ENCODE measurements around the gene GAREM1.

Gene GAREM1

GRCh38 chr18:32422978-32423740, 47.5 kb downstream of the GAREM1 start:
- no peak for DNase-seq

DNA sequence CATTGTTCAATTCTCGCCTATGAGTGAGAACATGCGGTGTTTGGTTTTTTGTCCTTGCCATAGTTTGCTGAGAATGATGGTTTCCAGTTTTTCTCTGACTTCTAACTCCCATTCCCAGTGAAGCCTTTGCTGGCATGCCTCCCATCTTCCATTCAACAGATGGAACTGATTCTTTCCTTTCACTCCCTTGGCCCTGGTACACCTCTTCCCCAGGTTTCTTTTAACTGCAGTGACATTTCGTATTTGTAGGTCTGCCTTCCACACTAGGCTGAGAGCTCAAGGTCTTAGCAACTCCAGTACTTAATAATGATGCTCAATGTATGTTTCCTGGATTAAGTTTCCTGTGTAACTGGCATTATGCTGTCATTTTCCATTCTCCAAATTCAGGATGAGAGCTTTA, 48.5 kb downstream of the GAREM1 start:
- no peak for DNase-seq

DNA sequence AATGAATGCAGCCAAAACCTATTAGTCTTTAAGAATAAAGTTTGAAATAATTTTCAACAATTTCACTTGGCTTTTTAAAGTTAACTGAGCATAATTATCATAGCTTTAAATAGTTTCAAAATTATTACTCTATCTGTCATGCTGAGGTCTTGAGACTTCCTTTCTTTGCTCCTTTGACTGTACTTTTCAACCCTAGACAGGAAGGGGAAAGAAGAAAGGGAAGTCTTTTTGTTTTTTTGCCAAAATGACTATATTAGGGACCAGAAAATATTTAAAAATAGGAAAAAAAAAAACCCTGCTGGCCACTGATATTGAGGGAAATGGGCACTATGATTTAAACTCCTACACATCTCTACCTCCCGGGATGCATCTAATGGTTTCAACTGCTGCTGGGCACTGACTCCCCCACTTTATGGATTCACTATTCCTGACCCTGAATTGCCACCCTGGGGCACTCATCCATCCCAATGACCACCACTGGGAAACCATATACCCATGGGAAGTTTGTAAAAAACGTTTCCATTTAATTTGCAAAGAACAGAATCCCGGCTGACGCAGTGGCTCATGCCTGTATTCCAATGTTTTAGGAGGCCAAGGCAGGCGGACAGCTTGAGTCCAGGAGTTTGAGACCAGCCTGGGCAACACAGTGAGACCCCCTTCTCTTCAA, 50.5 kb downstream of the GAREM1 start:
- DNase-seq = peak; percentile 60

- DNase-seq = no peak
These were observed 52.5 kb downstream of the GAREM1 start for GRCh38 chr18:32418148-32418547.

GRCh38 chr18:32405588-32405987, 65.1 kb downstream of the GAREM1 start:
- DNase-seq = no peak

GRCh38 chr18:32401621-32402020, 69.1 kb downstream of the GAREM1 start:
- no peak for DNase-seq

DNA sequence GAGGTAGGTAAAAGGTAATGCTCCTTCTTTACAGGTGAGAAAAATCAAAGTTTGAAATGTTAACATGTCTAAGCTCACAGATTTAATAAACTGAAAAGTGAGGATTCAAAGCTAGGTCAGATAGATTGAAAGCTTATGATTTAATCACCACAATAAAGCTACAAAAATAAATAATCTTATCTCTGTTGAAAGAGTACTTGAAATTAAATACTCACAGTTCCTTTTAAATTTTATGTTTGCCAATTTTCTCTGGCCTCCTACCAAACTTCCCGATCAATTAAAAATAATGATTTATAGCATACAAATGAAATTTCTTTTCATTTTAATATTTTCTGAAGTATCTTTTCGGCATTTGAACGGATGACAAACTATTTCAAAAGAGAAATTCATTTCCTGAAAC, 77.3 kb downstream of the GAREM1 start:
- DNase-seq = no peak

DNA sequence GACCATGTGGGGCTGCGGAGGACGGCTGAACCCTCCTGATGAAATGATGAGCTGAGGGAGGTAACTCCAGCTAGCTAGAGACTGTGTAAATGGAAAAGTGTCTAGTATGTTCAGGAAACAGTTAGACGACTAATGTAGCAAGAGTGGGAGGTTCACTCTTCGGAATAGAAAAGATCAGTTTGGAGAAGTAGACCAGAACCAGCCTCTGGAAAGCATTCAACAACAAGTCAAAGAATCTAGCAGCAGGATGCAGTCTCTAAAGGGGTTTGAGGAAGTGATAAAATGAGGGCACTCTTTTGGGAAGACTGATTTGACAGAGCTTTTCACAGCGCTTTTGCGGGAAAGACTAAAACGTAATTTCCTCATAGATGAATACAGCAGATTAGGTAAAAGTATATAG, 79.6 kb downstream of the GAREM1 start:
- peak; percentile 58 for DNase-seq

GRCh38 chr18:32389858-32390257, 80.8 kb downstream of the GAREM1 start:
- DNase-seq = no peak

GRCh38 chr18:32389191-32389590, 81.5 kb downstream of the GAREM1 start:
- DNase-seq = no peak

DNA sequence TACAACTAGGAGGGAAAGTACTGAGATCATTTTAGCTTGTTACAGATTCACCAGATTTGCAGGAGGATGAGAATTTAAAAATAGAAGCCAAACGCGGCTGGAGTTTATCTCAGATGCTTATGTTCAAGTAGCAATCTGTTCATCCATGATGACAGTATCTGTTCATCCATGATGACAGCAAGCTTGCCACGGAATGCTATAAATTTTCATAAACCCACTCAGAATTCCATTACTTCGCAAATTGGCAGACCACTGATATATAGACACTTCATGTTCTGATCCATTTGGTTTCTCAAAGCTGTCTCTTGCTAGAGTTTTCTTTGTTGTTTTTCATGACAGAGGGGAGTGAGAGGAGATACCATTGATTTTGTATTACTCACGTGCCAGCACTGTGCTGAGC, 84.2 kb downstream of the GAREM1 start:
- no peak for DNase-seq

DNA sequence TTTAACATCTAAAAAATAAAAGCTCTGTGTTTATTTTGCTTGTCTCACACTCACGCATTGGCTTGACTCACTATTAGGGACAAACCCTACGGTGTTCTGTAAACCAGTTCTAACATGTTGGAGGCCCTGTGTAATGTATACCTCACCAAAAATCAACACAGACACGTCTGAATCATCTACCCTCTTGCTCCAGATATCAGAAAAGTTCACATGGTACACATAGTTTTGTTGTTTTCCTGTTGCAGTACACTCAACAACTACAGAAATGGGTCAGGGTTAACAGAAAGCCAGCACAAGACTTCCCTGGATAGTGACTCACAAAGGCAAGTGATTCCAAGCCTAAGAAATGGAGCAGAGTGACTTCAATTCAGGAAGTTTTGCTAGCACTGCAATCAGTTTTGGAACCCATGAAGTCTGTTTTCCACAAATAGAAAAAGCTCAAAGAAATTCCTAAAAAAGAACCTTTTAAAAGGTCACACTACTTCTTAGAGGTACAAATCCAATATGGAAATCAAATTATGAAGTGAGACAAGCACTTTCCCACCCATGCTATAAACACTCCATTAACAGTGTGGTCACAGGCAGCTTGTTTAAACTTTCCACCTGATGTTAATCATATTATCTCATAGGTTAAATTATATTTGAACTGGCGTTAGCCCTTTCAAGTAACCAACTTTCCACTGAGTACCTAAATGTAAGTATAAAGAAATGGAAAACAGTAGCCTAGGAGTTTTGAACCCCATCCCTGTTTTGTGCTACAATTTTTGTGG, 87.4 kb downstream of the GAREM1 start:
- DNase-seq = no peak

DNA sequence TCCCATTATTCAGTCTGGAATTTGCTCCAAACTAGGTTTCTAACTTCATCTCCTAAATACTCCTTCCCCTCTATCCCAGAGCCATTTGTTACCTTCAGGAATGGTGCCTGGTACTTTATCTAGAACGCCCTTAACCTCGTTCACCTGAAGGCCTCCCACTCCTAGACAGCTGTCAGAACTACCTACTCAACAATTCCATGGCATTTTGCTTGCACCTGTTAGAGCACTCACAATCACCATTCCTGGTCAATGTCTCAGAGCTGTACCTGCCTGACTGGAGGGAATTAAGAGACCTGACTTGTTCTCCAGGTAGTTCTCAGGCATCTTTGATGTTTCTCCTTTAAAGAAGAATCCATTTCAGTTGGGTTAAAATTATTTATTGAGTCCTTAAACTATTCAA, 88.9 kb downstream of the GAREM1 start:
- no peak for DNase-seq

DNA sequence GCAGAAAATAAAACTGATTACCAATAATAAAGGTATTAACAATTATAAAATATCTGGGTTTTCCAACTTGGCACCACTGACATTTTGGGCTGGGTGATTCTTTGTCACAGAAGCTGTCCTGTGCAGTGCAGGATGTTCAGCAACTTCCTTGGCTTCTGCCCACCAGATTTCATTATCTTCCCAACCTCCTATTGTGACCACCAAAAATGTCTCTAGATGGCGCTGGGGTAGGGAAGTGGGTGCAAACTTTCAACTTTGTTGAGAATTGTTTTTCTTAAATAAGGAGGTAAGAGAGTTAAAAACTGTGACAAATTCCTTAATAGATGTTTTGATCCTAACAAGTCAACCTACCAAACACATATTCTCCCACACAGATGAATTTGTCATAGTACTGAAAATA, 90.1 kb downstream of the GAREM1 start:
- DNase-seq = peak; percentile 4

DNA sequence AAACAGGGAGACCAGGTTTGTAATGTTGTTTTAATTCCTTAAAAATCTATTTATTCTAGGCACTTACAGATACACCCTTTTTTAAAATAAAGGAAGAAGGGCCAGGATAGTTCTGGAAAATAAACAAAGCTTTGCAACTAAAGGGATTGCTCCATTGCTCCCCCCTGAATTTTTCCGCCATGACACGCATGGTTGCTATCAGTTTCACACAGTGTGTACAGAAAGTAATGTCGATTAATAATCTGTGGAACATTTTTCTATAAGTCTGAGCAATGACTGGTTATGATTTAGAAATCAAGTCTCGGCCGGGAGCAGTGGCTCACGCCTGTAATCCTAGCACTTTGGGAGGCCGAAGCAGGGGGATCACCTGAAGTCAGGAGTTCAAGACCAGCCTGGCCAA, 90.8 kb downstream of the GAREM1 start:
- no peak for DNase-seq

GRCh38 chr18:32378705-32379104, 92.0 kb downstream of the GAREM1 start:
- DNase-seq = no peak

GRCh38 chr18:32373995-32374394, 96.7 kb downstream of the GAREM1 start:
- no peak for DNase-seq

- DNase-seq = no peak
These were observed 97.2 kb downstream of the GAREM1 start for GRCh38 chr18:32373505-32373904.

- DNase-seq = no peak
These were observed 98.2 kb downstream of the GAREM1 start for GRCh38 chr18:32372381-32373061.

DNA sequence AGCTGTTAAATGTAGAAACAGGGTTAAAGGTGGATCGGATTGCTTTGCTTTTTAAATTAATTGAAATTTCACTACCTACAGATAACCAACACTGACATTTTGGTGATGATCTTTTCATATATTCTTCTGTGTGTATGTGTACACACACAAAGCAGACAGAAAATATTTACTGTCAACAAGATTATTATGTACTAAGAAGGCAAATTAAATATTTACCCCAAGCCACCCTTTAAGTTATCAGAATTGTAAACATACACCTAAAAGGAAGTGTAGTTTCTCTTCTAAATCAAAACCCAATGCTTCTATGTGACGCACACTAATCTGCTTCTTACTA, 98.7 kb downstream of the GAREM1 start:
- no peak for DNase-seq

DNA sequence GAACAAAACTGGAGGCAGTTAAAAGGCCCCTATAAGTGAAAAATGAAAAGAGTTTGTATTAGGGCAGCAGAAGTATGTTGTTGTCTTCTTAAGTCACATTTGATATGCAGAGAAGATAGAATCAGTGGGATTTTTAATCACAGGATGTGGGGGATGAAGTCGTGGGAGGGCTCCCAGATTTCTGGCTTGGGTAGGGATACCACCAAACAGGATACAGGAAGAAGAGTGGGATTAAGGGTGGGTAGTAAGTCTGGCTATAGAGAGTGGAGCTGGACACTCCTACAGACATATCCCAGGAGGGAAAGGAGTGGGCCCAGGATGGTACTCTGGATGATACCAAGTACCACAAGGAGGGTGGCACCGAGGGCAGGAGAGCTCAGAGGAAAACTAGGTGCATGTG, 99.3 kb downstream of the GAREM1 start:
- no peak for DNase-seq

- DNase-seq = no peak
These were observed 101.7 kb downstream of the GAREM1 start for GRCh38 chr18:32368991-32369390.

DNA sequence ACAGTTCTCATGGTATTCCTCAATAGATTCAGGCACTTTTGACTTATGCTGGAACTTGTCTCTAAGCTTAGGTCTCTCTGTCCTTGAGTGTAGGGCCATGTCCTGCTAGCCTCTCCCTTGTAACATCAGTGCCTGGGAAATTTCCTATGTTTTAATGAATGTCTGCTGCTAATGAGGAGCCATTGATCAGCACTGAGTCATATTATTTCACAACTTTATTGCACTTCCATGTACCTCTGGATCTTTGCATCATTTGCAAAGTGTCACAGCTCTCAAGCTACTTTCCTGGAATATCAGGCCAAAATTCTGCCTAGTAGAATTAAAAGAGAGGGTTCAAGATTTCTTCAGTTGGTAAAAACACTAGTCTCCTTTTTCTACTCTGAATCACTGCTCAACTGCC, 102.5 kb downstream of the GAREM1 start:
- no peak for DNase-seq

Measured in MV-4-11 (cell line).